Upper lobe of left lung (tissue), 6 donors: ENCODE results near the gene TBC1D14. TPM values are rescaled to one million over a fixed set of nuclear protein-coding genes. Genes with fewer than 3 reads are reported as not detected.

Experiments used
- ATAC-seq, 2 donors: fragments of 200-7000 bp; cut with Tn5 transposase; one replicate each; pipeline ENCODE4 v1.9.1; 2022; ENCODE audit warnings: mild to moderate bottlenecking in 2 of 2, moderate library complexity in 2 of 2; ENCODE audit not compliant: low FRiP score in 2 of 2
- DNase-seq, 2 donors: peaks; one replicate each; pipeline ENCODE4 v3.0.0-alpha.2; 2019 to 2020
- H3K27ac ChIP-seq, 4 donors: fragments of 200-600 bp; sonication (generic); one replicate each; pipeline ENCODE4 v1.5.1; 2016 to 2019
- H3K27me3 ChIP-seq, 4 donors: fragments of 200-600 bp; sonication (generic); one replicate each; pipeline ENCODE4 v1.5.1; 2017 to 2019
- H3K36me3 ChIP-seq, 4 donors: fragments of 200-600 bp; sonication (generic); one replicate each; pipeline ENCODE4 v1.5.1; 2016 to 2019
- H3K4me1 ChIP-seq, 4 donors: fragments of 200-600 bp; sonication (generic); one replicate each; pipeline ENCODE4 v1.5.1; 2018 to 2019
- H3K4me3 ChIP-seq, 4 donors: fragments of 200-600 bp; sonication (generic); one replicate each; pipeline ENCODE4 v1.5.1; 2017 to 2019; ENCODE audit warnings: mild to moderate bottlenecking in 2 of 4, moderate library complexity in 1 of 4
- H3K9me3 ChIP-seq, 4 donors: fragments of 200-600 bp; sonication (generic); one replicate each; pipeline ENCODE4 v1.5.1; 2018 to 2019
- EP300 ChIP-seq, 4 donors: sonication (generic); formaldehyde crosslinking; IDR thresholded peaks; one replicate each; pipeline ENCODE4 v1.5.1; 2017; ENCODE audit warnings: antibody characterized with exemption in 4 of 4, control low read depth in 2 of 4
- POLR2A ChIP-seq, 4 donors: fragments of 450-650 bp; IDR thresholded peaks; one replicate each; pipeline ENCODE4 v1.5.1; 2016 to 2017; ENCODE audit warnings: antibody characterized with exemption in 4 of 4, mild to moderate bottlenecking in 2 of 4
- POLR2AphosphoS5 ChIP-seq, 2 donors: sonication (generic); formaldehyde crosslinking; IDR thresholded peaks; one replicate each; pipeline ENCODE4 v1.5.1; 2017; ENCODE audit warnings: antibody characterized with exemption in 2 of 2
- WGBS, 2 donors: methylation state at CpG; one replicate each; pipeline ENCODE4 v1.1.5; 2017 to 2018; 5-methylcytosine and 5-hydroxymethylcytosine counted together
- total RNA-seq, 6 donors: library from RNA; depleted of rRNA in 4 of 6; stranded (reverse); fragments of >200 nt in 4 of 6; gene quantifications; one replicate each; pipeline versions ENCODE4 v1.1.0 to v1.2.1, GENCODE V29; 2016 to 2021
- TF ChIP-seq, protein P1 (sequence below), 6 experiments: fragments of 450-650 bp in 4 of 6; fragments of 200-600 bp in 2 of 6; sonication (generic) in 2 of 6; IDR thresholded peaks; one replicate each; pipeline ENCODE4 v1.5.1; 2016 to 2019; ENCODE audit warnings: antibody characterized with exemption in 6 of 6
- donor health status: DM: no; HTN: no; CAD: no; lungs with moderate emphysema.
- donor health status: DM: no; HTN: yes; CAD: no; lungs with severe emphysema.

TBC1D14 gene
- total RNA-seq, 6 donors from 2014 or later = 47.7 to 61.8 (median 57.8) TPM

DNA sequence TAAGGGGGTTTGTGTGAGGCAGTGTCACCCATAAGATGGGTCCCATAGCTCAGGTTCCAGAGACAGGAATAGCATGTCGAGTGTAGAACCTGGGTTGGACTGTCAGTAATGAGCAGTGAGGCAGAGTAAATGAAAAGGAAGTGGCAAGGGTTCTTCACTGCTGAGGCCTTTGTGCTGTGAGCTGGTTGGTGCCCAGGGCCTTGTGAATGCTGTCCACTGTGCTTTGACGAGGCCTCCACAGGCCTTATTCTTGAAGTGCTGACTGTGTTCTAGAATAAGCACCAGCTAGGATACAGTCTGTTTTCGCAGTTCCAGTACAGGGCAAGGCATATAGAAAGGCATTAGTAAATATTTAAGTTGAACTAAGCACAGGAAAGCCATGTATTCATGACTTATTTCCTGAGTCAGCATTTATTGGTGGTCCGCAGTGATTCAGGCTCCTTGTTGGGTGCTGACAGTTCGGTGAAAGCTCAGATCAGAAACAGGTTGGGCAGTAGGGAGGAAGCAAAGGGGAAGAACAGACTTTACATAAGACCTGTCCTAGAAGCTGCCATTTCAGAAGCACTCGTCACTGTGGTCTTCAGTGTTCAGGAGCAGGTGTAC, 107.9 kb downstream of the TBC1D14 start:
- ATAC-seq = no peak
- Histone ChIP-seq H3K9me3 (no peaks in the 10 kb centered on the region), H3K4me1 (no peaks in the 10 kb centered on the region), H3K36me3 (peaks cover 16 to 88% (median 51%) of the 10 kb centered on the region in 4 donors), H3K27ac (no peak overlapping the region), H3K4me3 (no peak overlapping the region), H3K27me3 (no peaks in the 10 kb centered on the region)
- DNase-seq = no peak
- WGBS, 2 donors = 84 to 91% methylated on average over 6 of the region's 6 CpGs
- TF ChIP-seq EP300 (IDR thresholded peaks at IDR 0.05) = no peak
- TF ChIP-seq, protein P1, sequence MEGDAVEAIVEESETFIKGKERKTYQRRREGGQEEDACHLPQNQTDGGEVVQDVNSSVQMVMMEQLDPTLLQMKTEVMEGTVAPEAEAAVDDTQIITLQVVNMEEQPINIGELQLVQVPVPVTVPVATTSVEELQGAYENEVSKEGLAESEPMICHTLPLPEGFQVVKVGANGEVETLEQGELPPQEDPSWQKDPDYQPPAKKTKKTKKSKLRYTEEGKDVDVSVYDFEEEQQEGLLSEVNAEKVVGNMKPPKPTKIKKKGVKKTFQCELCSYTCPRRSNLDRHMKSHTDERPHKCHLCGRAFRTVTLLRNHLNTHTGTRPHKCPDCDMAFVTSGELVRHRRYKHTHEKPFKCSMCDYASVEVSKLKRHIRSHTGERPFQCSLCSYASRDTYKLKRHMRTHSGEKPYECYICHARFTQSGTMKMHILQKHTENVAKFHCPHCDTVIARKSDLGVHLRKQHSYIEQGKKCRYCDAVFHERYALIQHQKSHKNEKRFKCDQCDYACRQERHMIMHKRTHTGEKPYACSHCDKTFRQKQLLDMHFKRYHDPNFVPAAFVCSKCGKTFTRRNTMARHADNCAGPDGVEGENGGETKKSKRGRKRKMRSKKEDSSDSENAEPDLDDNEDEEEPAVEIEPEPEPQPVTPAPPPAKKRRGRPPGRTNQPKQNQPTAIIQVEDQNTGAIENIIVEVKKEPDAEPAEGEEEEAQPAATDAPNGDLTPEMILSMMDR (IDR thresholded peaks at IDR 0.05) = no peak
- TF ChIP-seq POLR2AphosphoS5 (IDR thresholded peaks at IDR 0.05) = no peak
- TF ChIP-seq POLR2A (IDR thresholded peaks at IDR 0.05) = no peak

DNA sequence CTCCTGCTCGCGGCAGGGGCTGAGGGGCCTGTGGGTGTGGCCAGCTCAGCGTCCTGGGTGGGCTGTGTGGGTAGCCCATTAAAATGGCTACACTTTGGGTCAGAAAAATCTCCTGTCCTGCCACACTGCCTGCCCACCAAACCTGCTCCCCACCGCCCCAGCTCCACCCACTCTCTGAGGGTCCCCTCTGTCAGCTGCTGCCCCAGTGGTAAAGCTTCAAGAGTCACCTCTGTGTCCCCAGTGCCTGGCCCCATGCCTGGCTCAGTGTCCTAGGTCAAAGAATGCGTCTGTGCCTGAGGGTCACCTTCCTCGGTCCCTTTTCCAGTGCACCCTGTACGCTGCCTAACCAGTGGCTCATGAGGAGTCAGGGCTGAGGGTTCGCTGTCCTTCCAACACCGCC, 108.7 kb downstream of the TBC1D14 start:
- H3K36me3 ChIP-seq = peaks cover 16 to 88% (median 47%) of the 10 kb centered on the region in 4 donors

DNA sequence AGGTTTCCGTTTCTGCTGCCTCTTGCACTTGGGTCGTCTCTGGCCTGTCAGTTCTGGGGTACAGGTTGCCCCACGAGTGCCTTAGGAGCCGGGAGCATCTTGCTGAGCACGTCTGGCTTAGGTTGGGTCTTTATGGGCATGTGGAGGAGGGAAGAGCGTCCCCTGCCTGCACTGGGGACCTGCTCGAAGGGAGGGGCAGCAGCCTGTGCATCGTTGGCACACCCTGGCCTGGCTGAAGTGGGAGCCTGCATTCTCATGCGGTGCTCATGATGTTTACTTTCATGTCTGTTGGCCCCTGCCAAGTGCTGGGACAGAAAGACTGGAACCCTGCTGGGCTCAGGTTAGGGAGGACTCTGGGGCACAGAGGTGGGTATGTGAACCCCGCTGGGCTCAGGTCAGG, 109.7 kb downstream of the TBC1D14 start:
- no peaks in the 10 kb centered on the region for H3K27me3 ChIP-seq
- TF ChIP-seq, protein P1 (IDR thresholded peaks at IDR 0.05) = no peak
- TF ChIP-seq POLR2AphosphoS5 (IDR thresholded peaks at IDR 0.05) (no peak), POLR2A (IDR thresholded peaks at IDR 0.05) (no peak), EP300 (IDR thresholded peaks at IDR 0.05) (no peak)
- no peak overlapping the region for H3K27ac ChIP-seq
- ATAC-seq (no peak), DNase-seq (peak in 1 of 2 donors; percentile 45)
- 86 to 93% methylated on average over 9 to 10 of the region's 10 CpGs for WGBS, 2 donors
- no peaks in the 10 kb centered on the region for H3K4me1 ChIP-seq
- no peak overlapping the region for H3K4me3 ChIP-seq
- H3K36me3 ChIP-seq = peaks cover 16 to 88% (median 50%) of the 10 kb centered on the region in 4 donors
- H3K9me3 ChIP-seq = no peaks in the 10 kb centered on the region

More for the DNA sequence above, 108.7 kb downstream of the TBC1D14 start:
- WGBS, 2 donors = 95 to 98% methylated on average over 8 to 9 of the region's 9 CpGs
- no peaks in the 10 kb centered on the region for H3K4me1 ChIP-seq
- H3K27ac ChIP-seq = no peak overlapping the region
- ATAC-seq (no peak), DNase-seq (no peak)
- no peaks in the 10 kb centered on the region for H3K9me3 ChIP-seq
- no peaks in the 10 kb centered on the region for H3K27me3 ChIP-seq
- no peak overlapping the region for H3K4me3 ChIP-seq
- TF ChIP-seq EP300 (IDR thresholded peaks at IDR 0.05) = no peak
- TF ChIP-seq POLR2A (IDR thresholded peaks at IDR 0.05) = no peak
- no peak for TF ChIP-seq POLR2AphosphoS5 (IDR thresholded peaks at IDR 0.05)
- TF ChIP-seq, protein P1 (IDR thresholded peaks at IDR 0.05) = no peak

DNA sequence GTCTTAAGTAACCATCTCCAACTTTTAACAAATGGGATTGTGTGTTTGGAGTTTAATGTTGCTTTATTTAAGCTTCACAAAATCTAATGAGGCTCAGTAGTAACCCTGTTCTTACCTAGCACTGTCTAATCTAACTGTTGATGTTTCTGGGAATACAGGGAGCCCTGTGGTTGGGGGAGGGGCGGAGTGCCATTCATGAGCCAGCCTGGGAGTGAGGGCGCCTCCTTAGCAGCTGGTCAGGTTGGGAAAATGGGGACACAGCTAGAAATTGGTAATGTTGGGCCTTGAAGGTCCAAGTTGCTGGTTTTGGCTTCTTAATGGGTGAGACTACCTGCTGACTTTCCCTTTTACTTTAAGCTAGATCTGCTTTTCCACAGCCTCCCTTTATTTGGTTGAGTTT, 110.7 kb downstream of the TBC1D14 start:
- Histone ChIP-seq H3K4me1 (no peaks in the 10 kb centered on the region), H3K9me3 (no peaks in the 10 kb centered on the region), H3K4me3 (no peak overlapping the region), H3K27ac (no peak overlapping the region), H3K27me3 (no peaks in the 10 kb centered on the region), H3K36me3 (peaks cover 10 to 88% (median 49%) of the 10 kb centered on the region in 4 donors)
- WGBS, 2 donors = 92 to 100% methylated on average over 2 of the region's 2 CpGs
- DNase-seq (no peak), ATAC-seq (no peak)
- TF ChIP-seq POLR2A (IDR thresholded peaks at IDR 0.05) (no peak), POLR2AphosphoS5 (IDR thresholded peaks at IDR 0.05) (no peak), EP300 (IDR thresholded peaks at IDR 0.05) (no peak)
- TF ChIP-seq, protein P1 (IDR thresholded peaks at IDR 0.05) = no peak

- H3K27me3 ChIP-seq = no peaks in the 10 kb centered on the region
- peaks cover 6 to 88% (median 48%) of the 10 kb centered on the region in 4 donors for H3K36me3 ChIP-seq
- 92 to 93% methylated on average over 11 of the region's 11 CpGs for WGBS, 2 donors
- no peaks in the 10 kb centered on the region for H3K9me3 ChIP-seq
- no peaks in the 10 kb centered on the region for H3K4me1 ChIP-seq
- ATAC-seq = no peak
- no peak overlapping the region for H3K4me3 ChIP-seq
- TF ChIP-seq EP300 (IDR thresholded peaks at IDR 0.05) (no peak), POLR2A (IDR thresholded peaks at IDR 0.05) (no peak), POLR2AphosphoS5 (IDR thresholded peaks at IDR 0.05) (no peak)
- TF ChIP-seq, protein P1 (IDR thresholded peaks at IDR 0.05) = no peak
- no peak for DNase-seq
- H3K27ac ChIP-seq = no peak overlapping the region
These were observed 111.2 kb downstream of the TBC1D14 start for GRCh38 chr4:7020856-7021255.
